ENCODE measurements around the gene PPP3R1. TPM values are rescaled to one million over a fixed set of nuclear protein-coding genes. Genes with fewer than 3 reads are reported as not detected.
"Not testable (repeated sequence)": the region's sequence is repeated elsewhere in the genome, so short reads cannot be mapped to it uniquely, and the experiment has no call there.

Gene PPP3R1
- total RNA-seq, 1 donor from 2014 or later: 14.5 TPM

DNA sequence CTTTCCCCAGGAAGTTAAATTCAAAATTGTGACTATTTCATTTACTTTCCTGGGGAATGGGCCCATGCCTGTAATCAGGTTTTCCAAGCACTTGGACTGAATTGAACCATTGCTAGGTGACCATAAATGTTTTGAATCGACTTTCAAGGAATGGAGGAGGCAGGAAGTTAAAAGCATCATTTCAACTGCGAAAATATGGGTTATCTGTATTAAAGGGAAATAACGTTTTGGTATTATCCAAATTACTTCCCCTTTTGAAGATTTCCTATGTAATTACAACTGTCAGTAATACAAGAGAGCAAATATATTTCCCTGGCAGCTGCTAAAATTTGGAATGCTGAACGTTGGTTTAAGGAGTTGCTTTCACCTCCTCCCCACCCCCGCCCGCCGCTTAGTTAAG lies 75.7 kb downstream of the PPP3R1 start:
- H3K4me3 ChIP-seq (ENCODE audit: low read depth, low read length): no peak overlapping the region
- TF ChIP-seq, protein P1, sequence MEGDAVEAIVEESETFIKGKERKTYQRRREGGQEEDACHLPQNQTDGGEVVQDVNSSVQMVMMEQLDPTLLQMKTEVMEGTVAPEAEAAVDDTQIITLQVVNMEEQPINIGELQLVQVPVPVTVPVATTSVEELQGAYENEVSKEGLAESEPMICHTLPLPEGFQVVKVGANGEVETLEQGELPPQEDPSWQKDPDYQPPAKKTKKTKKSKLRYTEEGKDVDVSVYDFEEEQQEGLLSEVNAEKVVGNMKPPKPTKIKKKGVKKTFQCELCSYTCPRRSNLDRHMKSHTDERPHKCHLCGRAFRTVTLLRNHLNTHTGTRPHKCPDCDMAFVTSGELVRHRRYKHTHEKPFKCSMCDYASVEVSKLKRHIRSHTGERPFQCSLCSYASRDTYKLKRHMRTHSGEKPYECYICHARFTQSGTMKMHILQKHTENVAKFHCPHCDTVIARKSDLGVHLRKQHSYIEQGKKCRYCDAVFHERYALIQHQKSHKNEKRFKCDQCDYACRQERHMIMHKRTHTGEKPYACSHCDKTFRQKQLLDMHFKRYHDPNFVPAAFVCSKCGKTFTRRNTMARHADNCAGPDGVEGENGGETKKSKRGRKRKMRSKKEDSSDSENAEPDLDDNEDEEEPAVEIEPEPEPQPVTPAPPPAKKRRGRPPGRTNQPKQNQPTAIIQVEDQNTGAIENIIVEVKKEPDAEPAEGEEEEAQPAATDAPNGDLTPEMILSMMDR (conservative IDR thresholded peaks at IDR 0.05; ENCODE audit: low read depth, low read length): no peak
- DNase-seq (ENCODE audit: low read depth): no peak

DNA sequence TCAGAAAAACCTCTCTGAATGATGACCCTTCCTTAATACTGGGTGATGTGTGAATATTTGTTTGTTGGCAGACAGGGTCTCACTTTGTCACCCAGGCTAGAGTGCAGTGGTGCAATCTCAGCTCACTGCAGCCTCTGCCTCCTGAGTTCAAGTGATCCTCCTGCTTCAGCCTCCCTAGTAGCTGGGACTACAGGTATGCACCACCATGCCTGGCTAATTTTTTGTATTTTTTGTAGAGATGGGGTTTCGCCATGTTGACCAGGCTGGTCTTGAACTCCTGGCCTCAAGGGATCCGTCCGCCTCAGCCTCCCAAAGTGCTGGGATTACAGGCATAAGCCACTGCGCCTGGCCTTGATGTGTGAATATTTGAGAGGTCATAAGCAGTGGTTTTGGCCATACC lies 77.1 kb downstream of the PPP3R1 start:
- DNase-seq (ENCODE audit: low read depth); H3K4me3 ChIP-seq (ENCODE audit: low read depth, low read length): not testable (repeated sequence)

DNA sequence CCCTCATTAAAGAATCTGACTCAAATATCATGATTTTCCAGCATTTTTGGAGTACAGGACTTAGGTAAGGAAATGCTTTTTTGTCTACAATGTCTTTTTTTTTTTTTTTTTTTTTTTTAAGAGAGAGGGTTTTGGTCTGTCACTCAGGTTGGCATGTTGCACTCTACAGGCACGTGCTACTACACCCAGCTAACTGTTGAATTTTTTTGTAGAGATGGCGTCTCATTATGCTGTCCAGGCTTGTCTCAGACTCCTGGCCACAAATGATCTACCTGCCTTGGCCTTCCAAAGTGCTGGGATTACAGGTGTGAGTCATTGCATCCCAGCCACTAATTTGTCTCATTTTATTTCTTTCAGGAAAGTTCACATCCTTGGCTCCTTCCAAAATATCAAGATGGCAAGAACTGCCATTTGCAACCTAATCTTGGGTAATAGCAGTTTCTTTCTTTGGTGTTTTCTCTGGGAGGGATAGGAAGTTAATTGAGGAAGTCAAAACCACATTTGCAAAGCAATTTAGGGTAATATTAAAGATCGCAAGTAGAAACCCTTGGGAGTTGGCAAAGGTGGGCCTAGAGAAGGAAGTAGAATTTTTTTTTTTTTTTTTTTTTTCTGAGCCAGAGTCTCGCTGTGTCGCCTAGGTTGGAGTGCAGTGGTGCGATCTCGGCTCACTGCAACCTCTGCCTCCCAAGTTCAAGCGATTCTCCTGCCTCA lies 79.2 kb downstream of the PPP3R1 start:
- TF ChIP-seq, protein P1 (conservative IDR thresholded peaks at IDR 0.05; ENCODE audit: low read depth, low read length): no peak
- DNase-seq (ENCODE audit: low read depth): no peak
- no peak overlapping the region for H3K4me3 ChIP-seq (ENCODE audit: low read depth, low read length)

DNA sequence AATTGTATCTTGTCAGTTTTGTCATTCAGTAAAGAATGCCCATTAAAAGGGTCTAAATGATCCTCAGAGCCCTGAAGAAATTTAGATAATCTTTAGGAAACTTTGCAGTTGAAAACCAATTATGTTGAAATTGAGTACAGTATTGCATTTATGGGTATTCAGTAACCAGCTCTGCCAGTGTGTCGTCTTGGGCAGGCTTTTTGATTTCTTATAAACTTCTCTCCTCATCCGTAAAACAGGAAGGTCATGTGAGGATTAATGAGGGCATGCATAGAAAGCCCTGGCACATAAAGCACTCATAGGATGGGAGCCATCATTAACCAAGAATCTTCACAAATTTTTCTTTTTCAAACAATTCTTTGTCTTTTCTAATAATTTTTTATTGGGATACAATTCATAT lies 79.8 kb downstream of the PPP3R1 start:
- no peak for DNase-seq (ENCODE audit: low read depth)
- no peak overlapping the region for H3K4me3 ChIP-seq (ENCODE audit: low read depth, low read length)
- TF ChIP-seq, protein P1 (conservative IDR thresholded peaks at IDR 0.05; ENCODE audit: low read depth, low read length): no peak

DNA sequence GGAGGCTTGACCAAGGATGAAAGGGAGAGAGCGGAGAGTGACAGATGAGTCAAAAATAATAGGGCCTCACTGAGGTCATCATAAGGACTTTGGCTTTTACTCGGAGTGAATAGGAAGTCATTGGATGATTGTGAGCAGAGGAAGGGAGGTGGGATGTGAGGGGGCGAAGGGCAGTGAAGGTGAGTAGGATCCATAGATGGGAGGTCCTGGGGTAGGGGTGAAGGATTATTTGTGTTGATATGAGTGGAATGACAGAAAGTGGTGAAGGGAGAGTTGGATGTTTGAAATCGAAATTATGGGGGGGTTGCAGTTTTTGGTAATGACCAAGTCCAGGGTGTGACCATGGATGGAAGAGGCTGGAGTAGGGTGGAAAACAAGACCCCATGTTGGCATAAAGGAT lies 80.6 kb downstream of the PPP3R1 start:
- H3K4me3 ChIP-seq (ENCODE audit: low read depth, low read length): no peak overlapping the region
- TF ChIP-seq, protein P1 (conservative IDR thresholded peaks at IDR 0.05; ENCODE audit: low read depth, low read length): no peak
- no peak for DNase-seq (ENCODE audit: low read depth)

DNA sequence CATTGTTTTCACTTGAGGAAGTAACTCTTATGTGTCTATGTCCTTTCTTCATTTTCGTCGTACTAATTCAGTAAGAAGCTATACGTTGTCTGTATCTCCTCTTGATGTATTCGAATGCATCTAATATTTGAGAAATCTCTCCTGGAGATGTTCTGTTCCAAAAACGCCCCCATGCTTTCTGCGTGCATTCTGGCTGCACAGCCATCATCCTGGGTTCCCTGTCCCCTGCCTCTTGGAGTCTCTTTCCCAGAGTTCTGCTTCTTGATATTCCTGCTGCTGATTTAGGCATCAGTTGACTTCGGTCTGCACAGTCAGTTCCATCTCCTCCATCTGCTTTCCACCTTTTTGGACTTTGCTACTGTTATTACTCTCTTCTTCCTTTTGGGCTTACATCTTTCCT lies 81.2 kb downstream of the PPP3R1 start:
- TF ChIP-seq, protein P1 (conservative IDR thresholded peaks at IDR 0.05; ENCODE audit: low read depth, low read length): no peak
- H3K4me3 ChIP-seq (ENCODE audit: low read depth, low read length): no peak overlapping the region
- no peak for DNase-seq (ENCODE audit: low read depth)

DNA sequence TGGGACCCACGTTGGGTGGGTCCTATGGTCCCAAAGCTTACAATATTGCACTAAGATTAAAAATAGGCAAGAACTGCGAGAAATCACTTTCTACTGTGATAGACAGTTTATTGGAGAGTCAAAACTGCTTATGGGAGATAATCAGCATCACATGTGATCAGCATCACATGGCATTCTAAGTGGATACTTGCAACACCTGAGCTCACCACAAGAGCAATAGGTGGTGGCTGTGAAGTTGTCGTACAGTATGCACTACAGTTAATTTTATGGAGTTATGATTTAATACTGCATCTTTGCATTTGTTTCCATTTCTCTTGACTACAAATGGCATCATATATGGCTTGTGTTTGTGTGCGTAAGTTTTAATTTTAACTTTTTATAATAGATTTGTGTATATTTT lies 83.0 kb downstream of the PPP3R1 start:
- DNase-seq (ENCODE audit: low read depth): no peak
- TF ChIP-seq, protein P1 (conservative IDR thresholded peaks at IDR 0.05; ENCODE audit: low read depth, low read length): peak; percentile 17
- H3K4me3 ChIP-seq (ENCODE audit: low read depth, low read length): no peak overlapping the region
